Caco-2 (cell line): ENCODE results near the gene CORO2B. TPM values are rescaled to one million over a fixed set of nuclear protein-coding genes. Genes with fewer than 3 reads are reported as not detected.

Source experiments
- BruUV-seq: library from RNA; stranded (reverse); fragments of 400-500 nt; replicated peaks from 2 replicates; lab custom pipeline; 2021; lab: Mats Ljungman, UMichigan
- CTCF ChIA-PET: fragments of 300-600 bp; sonication (Branson Sonifier 250); formaldehyde crosslinking; loops from one replicate; lab custom pipeline; 2022; ENCODE audit warnings: antibody characterized with exemption; lab: Charles Lee
- POLR2A ChIA-PET: fragments of 300-600 bp; sonication (Branson Sonifier 250); formaldehyde crosslinking; loops from one replicate; lab custom pipeline; 2022; ENCODE audit warnings: antibody characterized with exemption; lab: Charles Lee
- DNase-seq, 2 experiments: peaks; one replicate each; pipeline versions ENCODE4 v3.0.0 to v3.0.0-alpha.2; 2020 to 2022
- H3K27me3 ChIP-seq: replicated peaks from 2 replicates; pipeline ENCODE4 v1.6.0; 2011; ENCODE audit warnings: low read length; ENCODE audit not compliant: control insufficient read depth, insufficient read depth
- H3K36me3 ChIP-seq: 2 replicates; pipeline ENCODE4 v1.5.1; 2011; ENCODE audit warnings: low read length; ENCODE audit not compliant: control insufficient read depth, insufficient read depth
- H3K4me1 ChIP-seq: fragments of 250-450 bp; sonication (Bioruptor Pico); 2 replicates; pipeline ENCODE4 v1.5.1; 2020; ENCODE audit warnings: mild to moderate bottlenecking
- H3K4me3 ChIP-seq: 2 replicates; pipeline ENCODE4 v1.5.1; 2011; ENCODE audit warnings: low read depth, mild to moderate bottlenecking, control low read depth, low read length
- H3K9me3 ChIP-seq: fragments of 250-450 bp; sonication (Bioruptor Pico); 2 replicates; pipeline ENCODE4 v1.5.1; 2020; ENCODE audit warnings: mild to moderate bottlenecking, moderate library complexity
- H3K27ac Mint-ChIP-seq: one replicate; pipeline ENCODE4 v1.8.0; 2022; ENCODE audit warnings: mixed read lengths; ENCODE audit not compliant: unreplicated experiment
- H3K27me3 Mint-ChIP-seq: one replicate; pipeline ENCODE4 v1.8.0; 2022; ENCODE audit warnings: mixed read lengths; ENCODE audit not compliant: insufficient read depth, unreplicated experiment
- H3K36me3 Mint-ChIP-seq: one replicate; pipeline ENCODE4 v1.8.0; 2022; ENCODE audit warnings: mild to moderate bottlenecking, mixed read lengths; ENCODE audit not compliant: insufficient read depth, unreplicated experiment
- H3K4me1 Mint-ChIP-seq: one replicate; pipeline ENCODE4 v1.8.0; 2022; ENCODE audit warnings: low read depth, mixed read lengths; ENCODE audit not compliant: unreplicated experiment
- H3K4me3 Mint-ChIP-seq: one replicate; pipeline ENCODE4 v1.8.0; 2022; ENCODE audit warnings: mild to moderate bottlenecking, moderate library complexity, mixed read lengths; ENCODE audit not compliant: unreplicated experiment
- H3K9me3 Mint-ChIP-seq: one replicate; pipeline ENCODE4 v1.8.0; 2022; ENCODE audit warnings: mixed read lengths; ENCODE audit not compliant: unreplicated experiment
- CTCF ChIP-seq, 2 experiments: fragments of 200-600 bp in 1 of 2; IDR thresholded peaks; 1 replicate in 1 of 2; 2 replicates in 1 of 2; pipeline versions ENCODE4 v1.5.1 to v1.8.0; 2011 to 2022; ENCODE audit warnings: antibody characterized with exemption in 1 of 2, control low read depth in 1 of 2, inconsistent platforms in 1 of 2, low read depth in 1 of 2, low read length in 1 of 2, mild to moderate bottlenecking in 1 of 2, moderate library complexity in 1 of 2; ENCODE audit not compliant: insufficient read depth in 1 of 2, severe bottlenecking in 1 of 2, unreplicated experiment in 1 of 2
- intact Hi-C: fragments of 100-400 bp; cut with micrococcal nuclease; formaldehyde crosslinking; loops from one replicate; pipeline ENCODE4 v1.10.0; 2022; ENCODE audit not compliant: unreplicated experiment
- total RNA-seq: library from RNA; stranded (reverse); gene quantifications from 2 replicates; pipeline ENCODE4 v1.2.3, GENCODE V29; 2022

The CORO2B gene
- total RNA-seq, 1 experiment from 2014 or later, result 0.25 TPM

DNA sequence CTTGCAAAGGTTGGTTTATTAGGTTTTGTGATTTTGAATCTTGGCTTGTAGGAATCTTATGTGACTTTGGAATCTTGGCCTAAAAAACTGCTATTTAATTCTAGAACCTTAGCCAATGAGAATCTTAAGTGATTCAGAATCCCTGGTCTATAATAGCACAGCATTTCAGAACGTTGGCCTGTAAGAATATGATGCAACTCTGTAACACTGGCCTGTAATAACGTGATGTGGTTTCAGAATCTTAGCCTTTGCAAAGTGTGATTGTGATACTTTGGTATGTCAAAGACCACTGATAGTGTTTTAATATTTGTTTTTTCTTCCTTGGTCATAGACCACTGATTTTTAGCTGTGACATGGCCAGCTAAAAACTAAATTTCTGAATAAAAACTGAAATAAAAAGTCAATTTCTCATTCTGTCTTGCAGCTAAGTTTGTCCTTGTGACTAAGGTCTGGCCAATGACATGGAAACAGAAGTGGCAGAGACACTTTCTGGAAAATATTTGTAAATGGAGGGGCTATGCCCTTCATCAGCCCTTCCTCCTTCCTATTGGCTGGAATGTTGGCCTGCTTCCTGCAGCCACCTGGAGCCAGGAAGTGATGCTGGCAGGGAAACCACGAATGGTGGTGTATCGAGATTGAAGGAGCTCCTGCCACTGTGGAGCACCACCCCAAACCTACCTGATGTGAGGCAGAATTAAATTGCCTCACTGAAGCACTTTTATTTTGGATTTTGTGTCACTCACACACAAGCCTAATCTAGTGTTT lies 42.3 kb upstream of the CORO2B start:
- Histone ChIP-seq H3K36me3 (no peaks in the 10 kb centered on the region), H3K9me3 (peaks cover 10% of the 10 kb centered on the region; the same call in 1 of the 2 replicates), H3K4me1 (no peaks in the 10 kb centered on the region), H3K27me3 (no peaks in the 10 kb centered on the region), H3K4me3 (no peak overlapping the region)
- no peak overlapping the region for H3K27ac Mint-ChIP-seq
- H3K36me3 Mint-ChIP-seq, result peaks cover 4% of the 10 kb centered on the region
- POLR2A ChIA-PET, result interaction anchor here (0.5 kb wide), 1 partner anchor 1472 kb away, joined by 3 read pairs; no protein-coding TSS in a partner anchor
- CTCF ChIA-PET, result no interaction called here
- no peaks in the 10 kb centered on the region for H3K4me1 Mint-ChIP-seq
- no peak overlapping the region for H3K4me3 Mint-ChIP-seq
- BruUV-seq, result no TSS peak
- no peaks in the 10 kb centered on the region for H3K9me3 Mint-ChIP-seq
- no peak for TF ChIP-seq CTCF (IDR thresholded peaks at IDR 0.05; ENCODE audit: insufficient read depth in 1 of 2, low read depth in 1 of 2, low read length in 1 of 2, severe bottlenecking in 1 of 2, unreplicated experiment in 1 of 2)
- no peak for DNase-seq
- H3K27me3 Mint-ChIP-seq, result peaks cover 7% of the 10 kb centered on the region
- intact Hi-C loops, result no loop called here

DNA sequence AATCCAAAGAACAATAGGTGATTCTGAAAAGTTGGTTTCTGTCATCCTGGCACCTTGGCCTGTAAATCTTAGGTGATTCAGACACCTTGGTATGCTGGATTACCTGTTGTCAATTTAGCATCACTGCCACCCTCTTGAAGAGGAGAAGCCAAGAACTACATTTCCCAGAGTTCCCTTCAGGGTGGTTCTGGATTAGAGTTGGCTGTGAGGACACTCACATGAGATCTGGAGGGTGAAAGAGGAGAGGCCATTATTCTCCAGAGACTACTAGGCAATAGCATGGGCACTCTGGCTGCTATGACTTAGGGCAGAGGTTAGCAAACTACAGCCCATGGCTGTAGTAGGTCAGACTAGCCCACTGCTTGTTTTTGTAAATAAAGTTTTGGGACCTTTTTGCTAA lies 41.7 kb upstream of the CORO2B start:
- Mint-ChIP-seq H3K4me3 (no peak overlapping the region), H3K27ac (no peak overlapping the region), H3K9me3 (no peaks in the 10 kb centered on the region), H3K4me1 (no peaks in the 10 kb centered on the region), H3K27me3 (peaks cover 8% of the 10 kb centered on the region), H3K36me3 (peaks cover 4% of the 10 kb centered on the region)
- ChIA-PET POLR2A (no interaction called here), CTCF (no interaction called here)
- peaks cover 5% of the 10 kb centered on the region; the same call in 1 of the 2 replicates for H3K9me3 ChIP-seq
- no peaks in the 10 kb centered on the region for H3K36me3 ChIP-seq
- no peaks in the 10 kb centered on the region for H3K27me3 ChIP-seq
- no peaks in the 10 kb centered on the region for H3K4me1 ChIP-seq
- no peak overlapping the region for H3K4me3 ChIP-seq
- no peak for TF ChIP-seq CTCF (IDR thresholded peaks at IDR 0.05; ENCODE audit: insufficient read depth in 1 of 2, low read depth in 1 of 2, low read length in 1 of 2, severe bottlenecking in 1 of 2, unreplicated experiment in 1 of 2)
- BruUV-seq, result no TSS peak
- DNase-seq, result no peak
- intact Hi-C loops, result no loop called here

- H3K9me3 Mint-ChIP-seq, result no peaks in the 10 kb centered on the region
- POLR2A ChIA-PET, result no interaction called here
- CTCF ChIA-PET, result no interaction called here
Measured at GRCh38 chr15:68537506-68537905, 41.3 kb upstream of the CORO2B start.

More at GRCh38 chr15:68537506-68537905, 41.3 kb upstream of the CORO2B start:
- Mint-ChIP-seq H3K4me1 (no peaks in the 10 kb centered on the region), H3K27ac (no peak overlapping the region), H3K4me3 (no peak overlapping the region), H3K36me3 (peaks cover 4% of the 10 kb centered on the region), H3K27me3 (peaks cover 4% of the 10 kb centered on the region)
- Histone ChIP-seq H3K4me1 (no peaks in the 10 kb centered on the region), H3K27me3 (no peaks in the 10 kb centered on the region), H3K4me3 (no peak overlapping the region), H3K36me3 (no peaks in the 10 kb centered on the region), H3K9me3 (peaks cover under 1% of the 10 kb centered on the region; the same call in 1 of the 2 replicates)
- no TSS peak for BruUV-seq
- no peak for TF ChIP-seq CTCF (IDR thresholded peaks at IDR 0.05; ENCODE audit: insufficient read depth in 1 of 2, low read depth in 1 of 2, low read length in 1 of 2, severe bottlenecking in 1 of 2, unreplicated experiment in 1 of 2)
- no peak for DNase-seq
- intact Hi-C loops, result no loop called here
